Mucosa of rectum (tissue), 2 donors: ENCODE data around the gene PPP1R3D.

Experiments used
- H3K27ac ChIP-seq, 2 donors: one replicate each; pipeline ENCODE4 v1.7.0; 2013; ENCODE audit warnings: inconsistent platforms in 2 of 2, low read depth in 2 of 2, low read length in 2 of 2
- H3K27me3 ChIP-seq, 2 donors: one replicate each; pipeline ENCODE4 v1.7.0; 2013; ENCODE audit warnings: low read length in 2 of 2; ENCODE audit not compliant: control insufficient read depth in 2 of 2, insufficient read depth in 2 of 2
- H3K36me3 ChIP-seq, 2 donors: one replicate each; pipeline ENCODE4 v1.7.0; 2013; ENCODE audit warnings: low read length in 2 of 2; ENCODE audit not compliant: control insufficient read depth in 2 of 2, insufficient read depth in 2 of 2
- H3K4me1 ChIP-seq, 2 donors: one replicate each; pipeline ENCODE4 v1.7.0; 2013; ENCODE audit warnings: low read length in 2 of 2, mild to moderate bottlenecking in 1 of 2; ENCODE audit not compliant: control insufficient read depth in 2 of 2, insufficient read depth in 2 of 2
- H3K4me3 ChIP-seq, 2 donors: one replicate each; pipeline ENCODE4 v1.7.0; 2013; ENCODE audit warnings: low read length in 2 of 2
- H3K9ac ChIP-seq, 2 donors: one replicate each; pipeline ENCODE4 v1.7.0; 2013; ENCODE audit warnings: low read length in 2 of 2, low read depth in 1 of 2, mild to moderate bottlenecking in 1 of 2
- H3K9me3 ChIP-seq, 2 donors: one replicate each; pipeline ENCODE4 v1.7.0; 2013; ENCODE audit warnings: low read length in 2 of 2; ENCODE audit not compliant: control insufficient read depth in 2 of 2
- donor health status: healthy.
- donor health status: Normal muscosa, but diverticular disease.

Gene PPP1R3D, protein sequence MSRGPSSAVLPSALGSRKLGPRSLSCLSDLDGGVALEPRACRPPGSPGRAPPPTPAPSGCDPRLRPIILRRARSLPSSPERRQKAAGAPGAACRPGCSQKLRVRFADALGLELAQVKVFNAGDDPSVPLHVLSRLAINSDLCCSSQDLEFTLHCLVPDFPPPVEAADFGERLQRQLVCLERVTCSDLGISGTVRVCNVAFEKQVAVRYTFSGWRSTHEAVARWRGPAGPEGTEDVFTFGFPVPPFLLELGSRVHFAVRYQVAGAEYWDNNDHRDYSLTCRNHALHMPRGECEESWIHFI

DNA sequence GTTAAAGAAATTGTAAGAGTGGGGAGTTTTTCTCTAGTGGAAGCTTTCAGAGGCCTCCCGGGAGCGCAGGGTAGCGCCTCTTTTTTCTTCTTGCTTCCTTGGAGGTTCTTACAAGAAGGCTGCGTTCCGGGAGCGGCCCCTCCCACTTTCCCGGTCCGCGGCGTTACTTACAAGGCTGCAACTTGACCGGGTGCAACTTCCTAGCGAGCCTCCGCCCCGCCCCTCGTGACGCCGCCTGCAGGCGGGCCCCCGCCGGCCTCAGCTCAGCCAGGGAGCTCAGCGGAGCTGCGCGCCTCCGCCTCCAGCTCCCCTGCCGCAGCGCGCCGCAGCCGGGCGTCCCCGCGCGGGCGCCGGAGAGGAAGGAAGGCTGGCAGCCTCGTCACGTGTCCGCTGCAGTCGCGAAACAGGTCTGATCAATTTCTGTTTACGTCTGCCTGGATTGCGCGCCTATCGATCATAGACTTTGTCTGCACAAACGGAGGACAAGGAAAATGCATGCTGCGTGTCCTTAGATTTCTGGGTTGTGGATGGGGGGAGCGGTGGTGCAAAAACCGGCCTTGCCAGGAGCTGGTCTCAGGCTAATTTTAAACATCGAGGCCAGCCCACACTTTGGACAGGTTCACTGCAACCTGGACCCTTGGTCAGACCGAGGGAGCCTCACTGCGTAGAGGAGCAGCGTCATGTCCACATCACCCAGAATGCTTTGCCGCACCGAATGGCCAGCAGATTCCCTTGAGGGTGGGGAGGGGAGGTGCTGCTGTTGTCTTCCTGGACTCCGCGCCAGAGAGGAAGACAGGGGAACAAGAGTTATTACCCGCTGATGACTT lies at the start of gene PPP1R3D, which contains the start of gene FAM217B:
Gene PPP1R3D, minus strand, starts transcription at position 177 of the 827 bp plus-strand sequence. CDS start 374 bp downstream, outside the sequence.
Gene FAM217B, plus strand, starts transcription at position 261 of the 827 bp plus-strand sequence. CDS start 3,555 bp downstream, outside the sequence.
- peak within 1 kb of the TSS; percentile 90 to 98 for H3K4me3 ChIP-seq
- H3K27ac ChIP-seq, result peak within 1 kb of the TSS; percentile 97 to 100
- H3K4me1 ChIP-seq, result peaks cover 17 to 25% of the 10 kb centered on the region in 2 donors
- H3K9ac ChIP-seq, result peak within 1 kb of the TSS; percentile 91 to 99
- H3K9me3 ChIP-seq, result no peaks in the 10 kb centered on the region
- peaks cover 20 to 22% of the 10 kb centered on the region in 2 donors for H3K36me3 ChIP-seq
- no peaks in the 10 kb centered on the region for H3K27me3 ChIP-seq

DNA sequence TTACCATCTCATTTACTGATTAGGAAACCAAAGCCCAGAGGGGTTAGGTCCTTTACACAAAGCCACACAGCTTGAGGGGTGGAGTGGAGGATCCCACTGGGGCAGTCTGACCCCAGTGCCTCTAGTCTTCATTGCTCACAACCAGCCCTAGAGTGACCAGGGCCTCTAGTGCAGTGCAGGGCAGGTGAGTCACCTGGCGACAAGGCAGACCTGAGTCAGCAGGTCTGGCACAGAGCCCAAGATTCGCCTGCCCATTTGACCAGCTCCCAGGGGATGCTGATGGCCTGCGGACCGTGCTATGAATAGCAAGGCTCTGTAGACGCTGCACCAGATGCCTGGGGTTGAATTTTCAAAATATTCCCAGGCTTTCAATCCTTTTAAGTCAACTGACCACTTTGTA lies 48.0 kb upstream of the PPP1R3D start:
- no peaks in the 10 kb centered on the region for H3K9me3 ChIP-seq
- no peaks in the 10 kb centered on the region for H3K27me3 ChIP-seq
- no peaks in the 10 kb centered on the region for H3K36me3 ChIP-seq
- H3K4me1 ChIP-seq, result no peaks in the 10 kb centered on the region
- no peak overlapping the region for H3K9ac ChIP-seq
- no peak overlapping the region for H3K4me3 ChIP-seq
- H3K27ac ChIP-seq, result no peak overlapping the region

DNA sequence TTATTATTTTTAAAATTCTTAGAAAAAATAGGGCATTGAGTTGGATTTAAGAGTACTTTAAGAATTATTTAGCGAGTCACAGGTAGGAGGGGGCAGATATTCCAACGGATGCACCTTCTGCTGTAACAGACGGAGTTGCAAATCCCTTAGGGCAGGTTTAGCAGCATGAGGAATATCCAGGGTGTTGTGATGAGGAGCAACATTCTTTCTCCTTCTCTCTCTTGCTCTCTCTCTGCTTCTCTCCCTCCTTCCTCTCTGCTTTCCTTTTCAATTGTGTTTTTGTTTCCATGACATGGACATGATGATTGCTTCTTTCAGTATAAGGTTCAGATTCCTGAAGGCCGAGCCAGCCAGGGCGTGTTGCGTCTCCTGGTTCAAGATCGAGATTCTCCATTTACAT lies 47.0 kb upstream of the PPP1R3D start:
- H3K36me3 ChIP-seq, result no peaks in the 10 kb centered on the region
- no peaks in the 10 kb centered on the region for H3K9me3 ChIP-seq
- H3K4me3 ChIP-seq, result no peak overlapping the region
- no peak overlapping the region for H3K27ac ChIP-seq
- no peaks in the 10 kb centered on the region for H3K4me1 ChIP-seq
- H3K27me3 ChIP-seq, result no peaks in the 10 kb centered on the region
- no peak overlapping the region for H3K9ac ChIP-seq

DNA sequence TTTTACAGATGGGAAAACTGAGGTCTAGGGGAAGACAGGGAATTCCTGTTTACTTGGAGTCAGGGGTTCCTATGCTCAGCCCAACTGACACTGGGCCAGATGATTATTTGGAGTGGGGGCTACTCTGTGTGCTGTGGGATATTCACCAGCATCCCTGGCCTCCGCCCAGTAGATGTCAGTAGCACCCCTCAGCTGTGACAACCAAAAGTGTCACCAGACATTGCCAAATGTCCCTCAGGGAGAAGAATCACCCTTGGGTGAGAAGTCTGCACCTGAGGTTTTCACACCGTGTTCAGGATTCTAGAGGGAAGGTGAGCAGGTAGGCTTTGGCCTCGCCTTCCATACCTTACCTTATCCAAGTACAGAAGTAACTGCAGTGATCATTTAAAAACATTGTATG lies 45.8 kb upstream of the PPP1R3D start:
- no peaks in the 10 kb centered on the region for H3K4me1 ChIP-seq
- H3K27me3 ChIP-seq, result no peaks in the 10 kb centered on the region
- no peak overlapping the region for H3K27ac ChIP-seq
- no peaks in the 10 kb centered on the region for H3K36me3 ChIP-seq
- H3K4me3 ChIP-seq, result no peak overlapping the region
- H3K9me3 ChIP-seq, result no peaks in the 10 kb centered on the region
- H3K9ac ChIP-seq, result no peak overlapping the region

DNA sequence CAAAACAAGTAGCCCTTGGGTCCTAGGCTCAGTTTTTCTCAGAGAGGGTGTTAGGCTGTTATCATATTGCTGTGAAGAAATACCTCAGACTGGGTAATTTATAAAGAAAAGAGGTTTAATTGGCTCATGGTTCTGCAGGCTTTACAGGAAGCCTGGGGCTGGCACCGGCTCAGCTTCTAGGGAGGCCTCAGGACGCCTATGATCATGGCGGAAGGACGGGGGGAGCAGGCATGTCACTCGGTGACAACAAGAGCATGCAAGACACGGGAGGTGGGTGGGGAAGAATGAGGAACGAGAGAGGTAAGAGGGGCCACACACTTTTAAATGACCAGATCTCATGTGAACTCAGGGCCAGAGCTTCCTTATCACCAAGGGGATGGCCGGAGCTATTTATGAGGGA lies 45.1 kb upstream of the PPP1R3D start:
- Histone ChIP-seq H3K9ac (no peak overlapping the region), H3K27me3 (no peaks in the 10 kb centered on the region), H3K27ac (no peak overlapping the region), H3K9me3 (no peaks in the 10 kb centered on the region), H3K36me3 (no peaks in the 10 kb centered on the region), H3K4me3 (no peak overlapping the region), H3K4me1 (no peaks in the 10 kb centered on the region)

DNA sequence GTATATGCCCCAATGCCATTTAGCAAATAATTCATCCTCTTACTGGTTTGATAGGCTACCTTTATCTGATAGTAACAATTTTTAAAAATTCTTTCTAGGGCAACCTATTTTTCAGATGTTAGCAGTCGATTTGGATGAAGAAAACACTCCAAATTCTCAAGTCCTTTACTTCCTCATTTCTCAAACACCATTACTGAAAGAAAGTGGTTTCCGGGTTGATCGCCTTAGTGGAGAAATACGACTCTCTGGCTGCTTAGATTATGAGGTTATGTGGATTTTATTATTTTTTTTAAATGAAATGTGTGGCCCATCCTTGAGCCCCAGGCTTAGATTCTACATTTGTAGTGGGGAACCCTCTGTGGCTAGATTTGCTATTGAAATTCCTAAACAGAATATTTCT lies 44.4 kb upstream of the PPP1R3D start:
- H3K36me3 ChIP-seq, result no peaks in the 10 kb centered on the region
- no peaks in the 10 kb centered on the region for H3K27me3 ChIP-seq
- no peak overlapping the region for H3K27ac ChIP-seq
- H3K4me1 ChIP-seq, result no peaks in the 10 kb centered on the region
- H3K9ac ChIP-seq, result no peak overlapping the region
- no peak overlapping the region for H3K4me3 ChIP-seq
- H3K9me3 ChIP-seq, result no peaks in the 10 kb centered on the region

DNA sequence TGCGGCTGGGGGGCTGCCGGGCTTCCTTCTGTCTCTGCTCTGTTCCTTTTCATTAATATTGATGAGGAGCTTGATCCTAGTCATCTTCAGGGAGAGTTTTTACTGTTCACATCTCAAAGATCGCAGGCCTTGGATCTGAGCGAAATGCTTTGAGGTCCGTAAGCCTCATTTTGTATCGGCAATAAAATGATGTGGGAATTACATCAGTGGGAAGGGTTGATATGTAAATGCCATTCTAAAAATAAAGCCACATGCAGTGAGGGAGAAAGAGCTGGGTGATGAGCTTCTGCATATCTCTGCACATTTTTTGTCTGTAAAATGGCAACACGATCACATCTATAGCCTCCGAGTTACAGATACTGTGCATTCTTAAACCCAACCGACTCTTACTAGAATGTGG lies 43.0 kb upstream of the PPP1R3D start:
- Histone ChIP-seq H3K36me3 (no peaks in the 10 kb centered on the region), H3K27me3 (no peaks in the 10 kb centered on the region), H3K9ac (no peak overlapping the region), H3K4me3 (no peak overlapping the region), H3K27ac (no peak overlapping the region), H3K9me3 (no peaks in the 10 kb centered on the region), H3K4me1 (no peaks in the 10 kb centered on the region)

DNA sequence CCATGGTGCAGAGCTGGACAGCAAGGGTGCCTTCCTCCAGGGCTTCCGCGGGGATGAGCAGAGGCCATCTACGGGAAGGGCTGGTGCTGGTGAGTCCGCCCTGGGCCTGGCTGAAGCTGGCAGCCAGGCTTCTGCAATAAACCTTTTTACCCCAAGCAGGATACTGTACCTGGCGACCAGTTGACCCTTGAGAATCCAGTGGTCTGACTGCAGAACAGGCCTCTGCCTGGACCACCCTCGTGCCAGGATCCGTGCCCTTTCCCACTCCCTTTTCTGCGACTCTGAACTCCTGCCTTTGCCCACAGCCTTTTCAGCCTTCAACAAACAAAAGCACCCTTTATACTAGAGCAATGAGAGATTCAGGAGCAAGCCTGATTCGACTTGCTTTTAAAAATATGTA lies 37.0 kb upstream of the PPP1R3D start:
- Histone ChIP-seq H3K27ac (no peak overlapping the region), H3K4me1 (no peaks in the 10 kb centered on the region), H3K4me3 (no peak overlapping the region), H3K9ac (no peak overlapping the region), H3K9me3 (no peaks in the 10 kb centered on the region), H3K27me3 (no peaks in the 10 kb centered on the region), H3K36me3 (no peaks in the 10 kb centered on the region)

DNA sequence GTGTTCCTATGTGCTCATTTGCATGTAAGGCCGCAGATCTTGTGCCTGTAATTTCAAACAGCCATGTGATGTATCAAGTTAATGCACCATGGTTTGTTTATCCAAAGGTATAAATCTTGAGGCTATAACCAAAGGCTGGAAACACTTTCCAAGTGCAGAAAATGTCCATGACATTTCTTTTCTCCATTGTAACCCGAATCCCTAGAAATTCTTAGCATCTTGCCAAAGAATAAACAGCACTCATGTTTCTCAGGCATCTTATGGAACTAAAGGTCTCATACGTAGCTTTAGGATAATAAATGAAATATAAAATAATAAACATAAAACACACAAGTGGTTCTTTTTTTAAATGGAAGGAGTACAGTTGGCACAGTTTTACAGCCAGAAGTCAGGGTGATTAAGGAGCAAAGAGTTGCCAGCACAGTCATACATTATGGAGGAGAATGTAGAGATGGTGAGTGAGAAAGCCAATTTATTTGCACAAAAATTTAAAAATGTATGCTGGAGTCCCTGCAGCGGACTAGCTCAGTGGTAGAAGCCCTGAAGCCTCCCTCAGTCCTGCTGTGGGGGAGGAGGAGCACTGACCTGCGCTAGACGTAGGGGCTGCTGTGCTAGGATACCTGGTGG lies 36.2 kb upstream of the PPP1R3D start:
- no peaks in the 10 kb centered on the region for H3K9me3 ChIP-seq
- no peaks in the 10 kb centered on the region for H3K36me3 ChIP-seq
- no peaks in the 10 kb centered on the region for H3K4me1 ChIP-seq
- H3K4me3 ChIP-seq, result no peak overlapping the region
- no peak overlapping the region for H3K9ac ChIP-seq
- no peaks in the 10 kb centered on the region for H3K27me3 ChIP-seq
- no peak overlapping the region for H3K27ac ChIP-seq
